ENCODE data around the gene CACNG7.
"Not testable (repeated sequence)": the region's sequence is repeated elsewhere in the genome, so short reads cannot be mapped to it uniquely, and the experiment has no call there.

Gene CACNG7, protein sequence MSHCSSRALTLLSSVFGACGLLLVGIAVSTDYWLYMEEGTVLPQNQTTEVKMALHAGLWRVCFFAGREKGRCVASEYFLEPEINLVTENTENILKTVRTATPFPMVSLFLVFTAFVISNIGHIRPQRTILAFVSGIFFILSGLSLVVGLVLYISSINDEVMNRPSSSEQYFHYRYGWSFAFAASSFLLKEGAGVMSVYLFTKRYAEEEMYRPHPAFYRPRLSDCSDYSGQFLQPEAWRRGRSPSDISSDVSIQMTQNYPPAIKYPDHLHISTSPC

DNA sequence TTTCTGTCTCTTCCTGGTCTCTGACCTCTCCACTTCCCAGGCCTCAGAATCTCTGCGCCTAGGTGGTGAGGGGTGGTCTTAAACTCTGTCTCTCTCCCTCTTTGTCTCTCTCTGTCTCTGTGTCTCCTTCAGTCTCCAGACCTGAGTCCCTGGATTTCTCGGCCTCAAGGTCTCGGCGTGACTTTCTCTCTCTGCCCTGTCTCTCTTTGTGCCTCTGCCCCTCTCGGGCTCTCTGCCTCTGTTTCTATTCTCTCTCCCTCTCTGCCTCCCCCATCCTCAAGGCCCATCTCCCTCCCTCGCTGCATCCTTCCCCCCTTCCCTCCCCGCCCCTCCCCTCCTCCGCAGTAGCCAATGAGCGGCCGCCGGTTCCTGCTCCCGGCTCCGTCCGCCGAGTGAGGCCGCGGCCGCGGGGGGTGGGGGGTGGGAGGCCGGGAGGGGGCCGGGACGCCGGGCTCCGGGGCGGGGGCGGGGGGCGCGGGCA, at the start of gene CACNG7:
Gene CACNG7, plus strand, starts transcription at position 344 of the 481 bp plus-strand sequence. CDS start 3,554 bp downstream, outside the sequence.
- DNase-seq = no peak

DNA sequence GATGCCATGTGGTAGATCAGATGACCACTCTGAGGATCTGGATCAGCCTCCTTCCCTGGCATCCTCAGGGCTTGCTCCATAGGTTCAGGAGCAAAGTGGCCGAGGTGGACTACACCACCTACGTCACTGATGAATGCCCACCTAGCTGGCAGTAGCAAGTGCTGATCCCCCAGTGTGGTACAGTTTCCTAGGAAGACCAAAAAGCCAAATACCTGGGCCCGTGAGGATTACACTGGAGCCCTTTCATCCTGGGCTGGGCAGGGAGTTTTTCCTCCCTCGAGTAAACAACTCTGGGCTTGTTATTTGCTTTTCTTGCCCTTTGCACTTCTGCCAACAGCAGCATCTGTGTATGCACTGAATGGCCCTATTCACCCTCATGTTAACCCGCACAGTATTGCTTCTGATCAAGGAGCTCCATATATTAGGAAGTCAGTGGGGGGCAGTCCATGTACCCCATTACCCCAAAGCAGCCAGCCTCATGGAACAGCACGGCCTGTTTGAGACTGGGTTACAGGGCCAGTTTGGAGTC, 44.7 kb upstream of the CACNG7 start:
- no peak for DNase-seq

DNA sequence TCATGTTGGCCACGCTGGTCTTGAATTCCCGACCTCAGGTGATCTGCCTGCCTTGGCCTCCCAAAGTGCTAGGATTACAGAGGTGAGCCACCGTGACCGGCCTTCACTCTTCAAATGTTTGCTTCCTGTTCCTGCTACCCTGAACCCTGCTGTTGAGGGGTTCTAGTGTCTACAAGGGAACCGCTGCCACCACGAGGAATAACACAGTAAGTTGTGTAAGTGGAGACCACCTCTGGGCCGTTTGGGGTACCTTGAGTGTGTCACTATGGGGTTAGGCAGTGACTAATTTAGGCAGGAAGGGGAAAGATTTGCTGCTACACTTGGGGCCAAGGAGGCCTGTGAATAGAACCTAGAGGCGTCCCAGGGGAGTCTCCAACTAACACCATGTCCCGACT, 43.6 kb upstream of the CACNG7 start:
- no peak for DNase-seq

DNA sequence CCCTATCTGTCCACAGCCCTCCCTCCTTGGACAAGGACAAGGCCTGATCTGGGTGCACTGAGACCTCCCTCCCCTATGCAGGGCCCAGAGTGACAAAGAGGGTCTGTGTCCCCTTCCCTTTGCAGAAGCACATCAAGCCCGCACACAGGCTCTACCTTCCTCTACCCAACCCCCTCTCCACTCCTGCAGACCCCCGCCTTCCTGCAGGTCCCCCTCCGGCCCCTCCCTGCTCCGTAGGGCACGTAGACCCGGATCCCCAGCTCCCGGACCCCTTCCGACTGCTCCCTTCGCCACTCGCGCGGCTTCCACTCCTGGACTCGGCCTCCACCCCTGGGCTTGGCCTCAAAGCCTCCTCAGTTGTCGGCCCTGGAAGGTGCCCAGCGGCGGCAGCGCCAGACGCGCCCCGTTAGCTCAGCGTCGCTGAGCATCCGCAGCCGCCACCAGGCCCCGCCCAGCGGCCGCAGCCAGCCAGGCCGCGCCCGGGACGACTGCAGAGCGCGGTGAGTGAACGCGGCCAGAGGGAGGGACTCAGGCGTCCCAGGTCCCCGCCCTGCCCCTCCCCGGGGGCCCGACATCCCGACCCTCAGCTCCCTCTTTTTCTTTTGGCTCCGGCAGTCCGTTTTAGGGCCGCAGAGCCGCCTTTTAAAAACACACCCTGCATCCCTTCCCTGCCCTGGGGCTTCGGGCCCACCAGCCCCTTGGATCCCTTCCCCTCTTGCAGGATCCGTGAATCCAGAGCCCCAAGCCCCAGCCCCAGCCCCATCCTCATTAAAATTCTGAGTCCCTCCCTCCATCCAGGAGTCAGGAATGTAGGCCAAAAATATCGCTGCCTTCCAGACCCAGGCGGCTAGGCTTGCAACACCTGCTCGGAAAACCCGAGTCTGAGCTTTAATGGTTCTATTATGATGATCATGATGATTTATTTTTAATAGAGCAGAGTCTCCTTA, 42.9 kb upstream of the CACNG7 start:
- DNase-seq = peak; percentile 62

DNA sequence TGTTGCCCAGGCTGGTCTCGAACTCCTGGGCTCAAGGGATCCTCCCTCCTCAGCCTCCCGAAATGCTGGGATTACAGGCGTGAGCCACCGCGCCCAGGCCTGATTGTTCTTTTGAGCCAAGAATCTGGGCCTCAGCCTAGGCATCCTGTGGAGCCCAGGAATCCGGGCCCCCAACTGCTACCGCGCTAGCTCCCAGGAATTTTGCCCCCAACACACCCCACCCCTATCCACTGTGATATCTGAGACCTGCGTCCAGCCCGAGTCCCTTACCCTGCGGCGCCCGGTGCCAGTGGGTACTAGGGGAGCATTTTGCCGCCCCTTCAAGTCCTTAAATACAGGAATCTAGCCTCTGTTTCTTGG, 42.2 kb upstream of the CACNG7 start:
- no peak for DNase-seq

DNA sequence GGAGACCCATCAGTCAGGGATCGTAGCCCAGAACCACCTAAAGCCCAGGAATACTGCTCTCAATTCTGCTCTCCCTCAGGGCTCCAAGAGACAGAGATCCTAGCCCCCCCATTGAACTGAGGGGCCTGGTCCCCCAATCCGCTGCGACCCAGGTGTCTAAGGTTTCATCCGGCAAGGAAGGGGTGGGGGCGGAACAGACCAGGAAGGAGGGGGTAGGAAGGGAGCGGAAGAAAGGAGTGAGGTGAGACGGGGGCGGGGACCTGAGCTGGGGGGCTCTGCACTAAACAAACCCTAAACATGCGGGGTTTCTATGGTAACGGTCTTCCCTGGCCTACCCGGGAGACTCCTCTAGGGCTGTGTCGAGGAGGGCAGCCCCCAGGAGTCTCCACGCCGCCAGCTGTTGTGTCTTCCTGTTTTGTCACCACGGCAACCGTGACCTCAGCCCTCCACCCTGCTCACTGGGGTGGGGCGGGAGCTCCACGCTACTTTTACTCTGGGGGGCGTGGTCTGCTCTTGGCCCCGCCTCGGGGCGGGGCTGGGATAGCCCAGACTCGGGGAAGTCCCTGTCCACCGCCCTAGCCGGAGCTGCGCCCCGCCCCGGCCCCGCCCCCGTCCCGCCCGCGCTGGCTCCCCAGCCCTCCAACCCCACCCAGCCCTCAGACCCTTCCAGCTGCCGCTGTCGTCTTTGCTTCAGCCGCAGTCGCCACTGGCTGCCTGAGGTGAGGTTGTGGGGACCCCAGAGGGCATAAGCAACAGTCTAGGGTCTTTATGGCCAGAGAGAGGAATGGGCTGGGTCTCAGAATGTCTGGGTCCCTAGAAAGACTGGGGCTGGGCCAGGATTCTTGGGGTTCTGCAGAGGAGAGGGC, 41.6 kb upstream of the CACNG7 start, which contains the start of gene MYADM:
Gene MYADM, plus strand, starts transcription at position 659 of the 866 bp plus-strand sequence. CDS start 5,647 bp downstream, outside the sequence.
- peak; percentile 100 for DNase-seq

DNA sequence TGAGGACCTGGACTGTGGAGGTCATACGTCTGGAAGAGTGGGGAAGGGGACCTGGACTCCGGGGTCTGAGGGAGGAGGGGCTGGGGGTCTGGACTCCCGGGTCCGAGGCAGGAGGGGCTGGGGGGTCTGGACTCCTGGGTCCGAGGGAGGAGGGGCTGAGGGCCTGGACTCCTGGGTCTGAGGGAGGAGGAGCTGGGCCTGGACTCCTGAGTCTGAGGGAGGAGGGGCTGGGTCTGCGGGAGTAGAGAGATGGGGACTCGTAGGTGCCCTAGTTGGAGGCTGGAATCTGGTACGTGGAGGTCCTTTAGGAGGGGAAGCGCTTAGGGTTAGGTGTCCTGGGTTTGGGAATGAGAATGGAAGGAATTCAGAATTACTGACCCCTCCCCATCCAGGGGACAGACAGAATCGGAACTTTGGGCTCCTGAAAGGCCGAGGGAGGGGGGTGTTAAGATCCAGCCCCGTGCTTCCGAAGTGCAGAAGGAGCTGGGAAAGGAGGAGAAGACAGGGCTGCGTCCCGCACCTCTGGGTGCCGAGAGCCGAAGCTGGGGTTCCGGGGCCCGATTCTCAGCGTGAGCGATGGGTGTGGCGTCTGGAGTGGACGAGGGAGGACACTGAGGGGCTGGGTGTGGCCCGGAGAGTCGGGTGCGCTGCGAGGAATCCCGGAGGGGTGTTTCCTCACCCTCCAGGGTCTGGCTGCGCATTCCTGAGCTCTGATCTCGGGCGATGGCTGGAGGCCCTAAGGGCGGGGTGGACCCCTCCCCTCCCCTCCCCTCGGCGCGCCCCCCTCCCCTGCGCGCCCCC, 40.8 kb upstream of the CACNG7 start:
- DNase-seq = peak; percentile 28

DNA sequence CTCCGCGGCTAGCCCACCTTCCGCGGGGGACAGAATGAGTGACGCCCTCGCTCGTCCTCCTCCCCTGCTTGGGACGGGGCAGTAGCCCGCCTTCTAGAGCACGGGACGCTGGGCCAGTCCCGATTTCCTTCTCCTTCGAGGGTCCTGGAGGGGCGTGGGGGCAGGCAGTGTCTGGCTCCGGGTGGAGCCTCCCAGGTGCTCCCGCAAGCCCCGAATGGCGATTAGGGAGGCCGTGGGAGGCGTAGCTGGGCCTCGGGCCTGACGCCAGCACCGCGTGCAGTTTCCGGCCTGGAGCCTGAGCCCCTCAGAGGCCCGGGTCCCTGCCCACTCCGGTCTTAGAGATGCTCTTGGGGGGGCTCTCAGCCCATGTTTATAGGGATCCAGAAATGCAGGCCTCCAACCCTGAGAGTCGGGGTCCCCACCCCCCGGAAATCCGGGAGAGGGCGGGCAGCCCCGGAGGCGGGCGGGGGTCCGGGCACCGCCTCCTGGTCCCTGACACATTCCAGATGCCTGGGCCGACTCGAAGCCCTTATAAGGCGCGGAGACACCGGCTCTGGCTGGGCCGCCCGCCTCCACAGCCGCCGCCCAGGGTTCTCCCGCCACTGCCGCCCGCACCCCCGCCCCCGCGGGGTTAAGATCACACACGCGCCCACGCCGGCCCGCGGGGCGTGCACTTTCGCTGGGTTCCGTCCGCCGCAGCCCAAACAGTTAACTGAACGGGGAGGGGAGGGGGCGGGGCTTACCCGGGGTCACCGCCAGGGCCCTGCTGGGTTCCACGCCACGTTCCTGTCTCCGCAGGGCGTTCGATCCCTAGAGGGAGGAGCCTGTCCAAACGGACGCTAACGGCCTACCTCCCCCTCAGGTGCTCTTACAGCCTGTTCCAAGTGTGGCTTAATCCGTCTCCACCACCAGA, 39.9 kb upstream of the CACNG7 start:
- peak; percentile 86 for DNase-seq

DNA sequence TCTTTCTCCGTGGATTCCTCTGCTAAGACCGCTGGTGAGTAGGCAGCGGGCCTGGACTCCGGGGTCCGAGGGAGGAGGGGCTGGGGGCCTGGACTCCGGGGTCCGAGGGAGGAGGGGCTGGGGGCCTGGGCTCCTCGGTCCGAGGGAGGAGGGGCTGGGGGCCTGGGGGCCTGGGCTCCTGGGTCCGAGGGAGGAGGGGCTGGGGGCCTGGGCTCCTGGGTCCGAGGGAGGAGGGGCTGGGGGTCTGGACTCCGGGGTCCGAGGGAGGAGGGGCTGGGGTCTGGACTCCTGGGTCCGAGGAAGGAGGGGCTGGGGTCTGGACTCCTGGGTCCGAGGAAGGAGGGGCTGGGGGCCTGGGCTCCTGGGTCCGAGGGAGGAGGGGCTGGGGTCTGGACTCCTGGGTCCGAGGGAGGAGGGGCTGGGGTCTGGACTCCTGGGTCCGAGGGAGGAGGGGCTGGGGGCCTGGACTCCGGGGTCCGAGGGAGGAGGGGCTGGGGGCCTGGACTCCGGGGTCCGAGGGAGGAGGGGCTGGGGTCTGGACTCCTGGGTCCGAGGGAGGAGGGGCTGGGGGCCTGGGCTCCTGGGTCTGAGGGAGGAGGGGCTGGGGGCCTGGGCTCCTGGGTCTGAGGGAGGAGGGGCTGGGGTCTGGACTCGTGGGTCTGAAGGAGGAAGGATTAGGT, 39.1 kb upstream of the CACNG7 start:
- not testable (repeated sequence) for DNase-seq

DNA sequence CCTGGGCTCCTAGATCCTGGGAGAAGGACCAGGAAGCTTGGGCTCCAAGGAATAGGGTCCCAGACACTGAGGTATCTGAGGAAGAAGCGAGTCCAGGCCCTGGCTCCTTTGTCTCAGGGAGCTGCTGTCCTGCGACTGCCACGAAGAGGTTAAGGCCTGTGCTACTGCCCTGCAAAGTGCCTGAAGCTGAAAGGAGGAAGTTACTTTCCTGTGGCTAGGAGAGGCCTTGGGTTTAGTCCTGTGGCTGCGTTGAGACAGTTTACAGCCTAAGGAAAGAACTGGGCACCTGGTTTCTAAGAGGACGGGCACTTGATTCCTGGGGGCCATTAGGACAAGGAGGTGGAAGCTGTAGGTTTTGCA, 38.6 kb upstream of the CACNG7 start:
- DNase-seq = no peak

DNA sequence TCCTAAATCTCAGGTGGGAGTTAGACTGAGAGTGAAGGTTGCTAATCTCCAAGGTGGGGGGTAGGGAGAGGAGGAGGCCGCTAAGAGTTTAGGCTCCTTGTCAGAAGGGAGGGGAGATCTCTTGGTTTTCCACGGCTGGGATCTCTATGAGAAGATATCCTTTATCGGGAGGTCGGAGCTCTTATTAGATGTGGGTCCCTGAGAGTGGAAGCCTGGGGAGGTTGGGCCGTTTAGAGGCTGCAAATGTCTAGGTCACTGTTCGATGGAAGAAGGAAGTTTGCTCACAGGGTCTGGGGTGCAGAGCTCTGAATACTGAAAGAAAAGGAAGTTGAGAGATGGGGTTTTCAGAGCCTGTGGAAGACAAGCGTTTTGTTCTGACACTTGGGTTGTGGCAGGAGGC, 37.6 kb upstream of the CACNG7 start:
- no peak for DNase-seq

DNA sequence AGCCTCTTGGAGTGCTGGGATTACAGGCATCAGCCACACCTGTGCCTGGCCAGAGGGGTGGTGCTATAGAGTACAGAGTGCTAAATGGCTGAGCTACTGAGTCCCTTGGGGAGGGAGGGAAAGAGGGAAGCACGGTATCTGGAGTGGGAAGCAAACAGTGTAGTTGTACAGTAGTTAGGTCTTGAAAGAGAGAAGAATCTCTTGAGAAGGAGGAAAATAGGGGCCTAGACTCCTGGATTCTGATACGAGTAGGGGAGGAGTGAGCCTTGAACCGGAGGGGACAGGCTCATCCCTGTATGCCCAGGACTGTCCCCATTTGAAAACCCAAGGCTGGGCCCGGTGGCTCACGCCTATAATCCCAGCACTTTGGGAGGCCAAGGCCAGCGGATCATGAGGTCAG, 36.3 kb upstream of the CACNG7 start:
- DNase-seq = no peak

DNA sequence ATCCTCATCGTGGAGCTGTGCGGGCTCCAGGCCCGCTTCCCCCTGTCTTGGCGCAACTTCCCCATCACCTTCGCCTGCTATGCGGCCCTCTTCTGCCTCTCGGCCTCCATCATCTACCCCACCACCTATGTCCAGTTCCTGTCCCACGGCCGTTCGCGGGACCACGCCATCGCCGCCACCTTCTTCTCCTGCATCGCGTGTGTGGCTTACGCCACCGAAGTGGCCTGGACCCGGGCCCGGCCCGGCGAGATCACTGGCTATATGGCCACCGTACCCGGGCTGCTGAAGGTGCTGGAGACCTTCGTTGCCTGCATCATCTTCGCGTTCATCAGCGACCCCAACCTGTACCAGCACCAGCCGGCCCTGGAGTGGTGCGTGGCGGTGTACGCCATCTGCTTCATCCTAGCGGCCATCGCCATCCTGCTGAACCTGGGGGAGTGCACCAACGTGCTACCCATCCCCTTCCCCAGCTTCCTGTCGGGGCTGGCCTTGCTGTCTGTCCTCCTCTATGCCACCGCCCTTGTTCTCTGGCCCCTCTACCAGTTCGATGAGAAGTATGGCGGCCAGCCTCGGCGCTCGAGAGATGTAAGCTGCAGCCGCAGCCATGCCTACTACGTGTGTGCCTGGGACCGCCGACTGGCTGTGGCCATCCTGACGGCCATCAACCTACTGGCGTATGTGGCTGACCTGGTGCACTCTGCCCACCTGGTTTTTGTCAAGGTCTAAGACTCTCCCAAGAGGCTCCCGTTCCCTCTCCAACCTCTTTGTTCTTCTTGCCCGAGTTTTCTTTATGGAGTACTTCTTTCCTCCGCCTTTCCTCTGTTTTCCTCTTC, 35.1 kb upstream of the CACNG7 start:
- DNase-seq = no peak

DNA sequence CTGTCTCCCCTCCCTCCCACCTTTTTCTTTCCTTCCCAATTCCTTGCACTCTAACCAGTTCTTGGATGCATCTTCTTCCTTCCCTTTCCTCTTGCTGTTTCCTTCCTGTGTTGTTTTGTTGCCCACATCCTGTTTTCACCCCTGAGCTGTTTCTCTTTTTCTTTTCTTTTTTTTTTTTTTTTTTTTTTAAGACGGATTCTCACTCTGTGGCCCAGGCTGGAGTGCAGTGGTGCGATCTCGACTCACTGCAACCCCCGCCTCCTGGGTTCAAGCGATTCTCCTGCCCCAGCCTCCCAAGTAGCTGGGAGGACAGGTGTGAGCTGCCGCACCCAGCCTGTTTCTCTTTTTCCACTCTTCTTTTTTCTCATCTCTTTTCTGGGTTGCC, 34.5 kb upstream of the CACNG7 start:
- DNase-seq = no peak

DNA sequence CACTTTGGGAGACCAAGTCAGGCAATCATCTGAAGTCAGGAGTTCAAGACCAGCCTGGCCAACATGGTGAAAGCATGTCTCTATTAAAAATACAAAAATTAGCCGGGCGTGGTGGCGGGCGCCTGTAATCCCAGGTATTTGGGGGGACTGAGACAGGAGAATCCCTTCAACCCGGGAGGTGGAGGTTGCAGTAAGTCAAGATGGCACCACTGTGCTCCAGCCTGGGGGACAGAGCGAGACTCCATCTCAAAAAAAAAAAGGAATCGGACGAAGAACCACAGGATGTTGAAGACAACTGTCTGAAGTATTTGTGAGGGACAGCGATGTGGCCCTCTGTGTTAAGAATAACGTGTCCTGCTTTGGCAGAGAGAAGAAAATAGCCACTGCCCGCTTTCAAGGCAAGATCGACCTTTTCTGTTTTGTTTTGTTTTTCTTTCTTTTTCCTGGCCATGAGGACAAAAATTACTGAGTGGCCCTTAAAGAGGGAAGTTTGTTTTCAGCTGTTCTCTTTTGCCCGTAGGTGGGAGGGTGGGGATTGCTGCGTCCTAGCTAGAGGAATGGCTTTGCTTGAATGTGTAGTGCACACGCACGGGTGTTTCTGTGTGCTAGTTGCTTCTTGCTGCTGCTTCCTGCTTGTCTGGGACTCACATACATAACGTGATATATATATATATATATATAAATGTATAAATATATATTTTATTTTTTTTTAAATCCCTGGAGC, 33.3 kb upstream of the CACNG7 start:
- no peak for DNase-seq

DNA sequence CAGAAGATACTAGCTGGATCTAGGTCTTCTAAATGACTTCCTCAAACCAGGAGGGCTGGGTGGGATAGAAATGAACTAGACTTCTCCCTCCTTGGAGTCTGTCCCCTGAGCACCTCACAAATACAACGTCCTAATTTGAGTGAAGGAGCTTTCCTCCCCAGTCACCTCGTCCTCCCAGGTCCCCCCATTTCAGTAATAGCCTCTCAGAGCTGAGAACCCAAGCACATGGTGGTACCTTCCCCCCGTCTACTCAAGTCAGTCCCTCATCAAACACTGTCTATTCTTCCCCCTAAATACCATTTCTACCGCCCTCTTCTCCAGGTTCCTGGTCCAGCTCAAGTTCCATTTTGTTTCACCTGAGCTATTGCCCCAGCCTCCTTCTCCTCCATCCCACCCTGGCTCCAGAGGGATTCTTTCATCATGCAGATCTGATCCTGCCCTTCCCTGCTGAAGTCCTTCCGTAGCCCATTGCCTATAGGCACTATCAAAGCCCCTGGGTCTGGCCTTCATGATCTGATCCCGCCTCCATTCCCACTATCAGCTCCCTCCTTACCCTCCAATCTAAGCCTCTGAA, 32.3 kb upstream of the CACNG7 start:
- DNase-seq = no peak

DNA sequence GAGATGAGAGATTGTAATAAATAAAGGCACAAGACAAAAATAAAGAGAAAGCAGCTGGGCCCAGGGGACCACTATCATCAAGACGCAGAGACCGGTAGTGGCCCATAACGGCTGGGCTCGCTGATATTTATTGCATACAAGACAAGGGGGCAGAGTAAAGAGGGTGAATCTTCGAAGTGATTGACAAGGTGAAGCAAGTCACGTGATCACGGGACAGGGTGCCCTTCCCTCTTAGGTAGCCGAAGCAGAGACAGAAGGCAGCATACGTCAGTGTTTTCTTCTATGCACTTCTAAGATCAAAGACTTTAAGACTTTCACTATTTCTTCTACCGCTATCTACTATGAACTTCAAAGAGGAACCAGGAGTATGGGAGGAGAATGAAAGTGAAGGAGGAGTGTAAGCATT, 31.7 kb upstream of the CACNG7 start:
- DNase-seq = no peak

DNA sequence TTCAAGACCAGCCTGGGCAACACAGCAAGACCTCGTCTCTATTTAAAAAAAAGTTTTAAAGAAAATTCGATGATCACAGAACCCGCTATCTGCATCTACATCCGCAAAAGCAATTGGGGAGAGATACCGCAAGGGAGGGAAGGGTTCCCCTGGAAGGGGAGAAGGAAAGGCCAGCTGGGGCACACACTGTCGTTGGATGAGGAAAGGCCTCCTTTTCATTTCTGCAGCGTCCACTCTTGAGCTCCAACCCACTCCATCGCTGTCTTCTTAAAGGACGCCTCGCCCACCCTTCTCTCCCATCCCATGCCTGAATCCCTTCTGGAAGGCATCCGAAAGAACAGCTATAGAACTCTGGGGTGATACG, 30.3 kb upstream of the CACNG7 start:
- no peak for DNase-seq

All from activated gamma-delta T cell treated with Interleukin-2 at 50 U/mL for 16 hours (primary cell).